GM12878 (cell line): ENCODE results near the gene CTNNBIP1. TPM values are rescaled to one million over a fixed set of nuclear protein-coding genes. Genes with fewer than 3 reads are reported as not detected.

Experiments
- ATAC-seq: fragments of 200-7000 bp; cut with Tn5 transposase; 3 replicates; pipeline ENCODE4 v1.9.1; 2020; ENCODE audit warnings: mild to moderate bottlenecking, moderate library complexity
- BruUV-seq: library from RNA; stranded (reverse); fragments of 400-500 nt; replicated peaks from 2 replicates; lab custom pipeline; 2021; lab: Mats Ljungman, UMichigan
- CTCF ChIA-PET: fragments of 300-600 bp; sonication (Branson Sonifier 250); formaldehyde crosslinking; extraction: SDS; loops from one replicate; lab custom pipeline; 2021; ENCODE audit warnings: inconsistent platforms; lab: Yijun Ruan, JAX
- POLR2A ChIA-PET: fragments of 350-600 bp; formaldehyde crosslinking; extraction: SDS; loops from one replicate; lab custom pipeline; 2021; ENCODE audit warnings: inconsistent platforms; lab: Charles Lee
- RAD21 ChIA-PET: fragments of 300-600 bp; sonication (Branson Sonifier 250); formaldehyde crosslinking; loops from one replicate; lab custom pipeline; 2023; ENCODE audit warnings: antibody characterized with exemption; ENCODE audit not compliant: unreplicated experiment; lab: Charles Lee
- SMC1A ChIA-PET: fragments of 300-600 bp; sonication (Branson Sonifier 250); formaldehyde crosslinking; loops from one replicate; lab custom pipeline; 2023; ENCODE audit not compliant: unreplicated experiment, uncharacterized antibody; lab: Charles Lee
- DNase-seq: peaks from one replicate; pipeline ENCODE4 v3.0.0-alpha.2; 2011; ENCODE audit warnings: low read depth, low spot score
- FAIRE-seq: peaks from 3 replicates; lab custom pipeline; 2011; peaks lifted over from hg19 to GRCh38; lab: Jason Lieb, UNC
- H2AFZ ChIP-seq: 2 replicates; pipeline ENCODE4 v1.6.0; 2011; ENCODE audit warnings: low read depth, low read length, control low read depth; ENCODE audit not compliant: control insufficient read depth
- H3K27ac ChIP-seq: 2 replicates; pipeline ENCODE4 v1.5.1; 2011; ENCODE audit warnings: control low read depth; ENCODE audit not compliant: control insufficient read depth, insufficient read depth
- H3K27me3 ChIP-seq, 2 experiments: replicated peaks in 1 of 2; 2 replicates each; pipeline versions ENCODE4 v1.6.0 to v1.6.1; 2011; ENCODE audit warnings: low read length in 1 of 2; ENCODE audit not compliant: control insufficient read depth in 2 of 2, insufficient read depth in 2 of 2
- H3K36me3 ChIP-seq, 2 experiments: 2 replicates each; pipeline ENCODE4 v1.5.1; 2011; ENCODE audit warnings: low read length in 1 of 2; ENCODE audit not compliant: control insufficient read depth in 2 of 2, insufficient read depth in 2 of 2
- H3K4me1 ChIP-seq: 2 replicates; pipeline ENCODE4 v1.6.1; 2011; ENCODE audit warnings: mild to moderate bottlenecking, low read length, moderate library complexity, mixed read lengths; ENCODE audit not compliant: control insufficient read depth, insufficient read depth
- H3K4me2 ChIP-seq: 2 replicates; pipeline ENCODE4 v1.6.0; 2011; ENCODE audit warnings: control low read depth; ENCODE audit not compliant: control insufficient read depth, insufficient read depth
- H3K4me3 ChIP-seq: fragments of 200-600 bp; sonication (generic); 2 replicates; pipeline ENCODE4 v1.5.1; 2016
- H3K79me2 ChIP-seq: 2 replicates; pipeline ENCODE4 v1.6.0; 2011; ENCODE audit warnings: low read length; ENCODE audit not compliant: control insufficient read depth, insufficient read depth
- H3K9ac ChIP-seq: 2 replicates; pipeline ENCODE4 v1.8.0; 2011; ENCODE audit warnings: low read length, control low read depth, mixed read lengths; ENCODE audit not compliant: control insufficient read depth, insufficient read depth
- H3K9me3 ChIP-seq: replicated peaks from 3 replicates; pipeline ENCODE4 v1.5.1; 2011; ENCODE audit warnings: mild to moderate bottlenecking, low read length; ENCODE audit not compliant: control insufficient read depth, insufficient read depth
- H4K20me1 ChIP-seq: 2 replicates; pipeline ENCODE4 v1.6.0; 2011; ENCODE audit not compliant: control insufficient read depth, insufficient read depth
- BACH1 ChIP-seq: fragments of 450-650 bp; IDR thresholded peaks from 2 replicates; pipeline ENCODE4 v1.6.1; 2017; ENCODE audit warnings: mild to moderate bottlenecking, borderline replicate concordance
- BHLHE40 ChIP-seq, 2 experiments: fragments of 450-650 bp in 1 of 2; IDR thresholded peaks; 2 replicates each; pipeline ENCODE4 v1.6.1; 2011 to 2017; ENCODE audit warnings: low read depth in 2 of 2, borderline replicate concordance in 1 of 2, improper control_type of control experiment in 1 of 2, low read length in 1 of 2, mild to moderate bottlenecking in 1 of 2
- BMI1 ChIP-seq: fragments of 450-650 bp; IDR thresholded peaks from 2 replicates; pipeline ENCODE4 v1.6.1; 2016; ENCODE audit warnings: mild to moderate bottlenecking, moderate library complexity, borderline replicate concordance
- CBFB ChIP-seq: IDR thresholded peaks from 2 replicates; pipeline ENCODE4 v1.6.1; 2016; ENCODE audit warnings: antibody characterized with exemption, low read depth
- FOXK2 ChIP-seq: fragments of 450-650 bp; IDR thresholded peaks from 2 replicates; pipeline ENCODE4 v1.6.1; 2017; ENCODE audit warnings: mild to moderate bottlenecking, moderate library complexity
- NFYA ChIP-seq: IDR thresholded peaks from 2 replicates; pipeline ENCODE4 v1.6.1; 2011; ENCODE audit warnings: low read depth, mild to moderate bottlenecking, low read length, improper control_type of control experiment, borderline replicate concordance
- WGBS: methylation state at CpG from one replicate; pipeline ENCODE4 v1.1.6; 2016; ENCODE audit warnings: low lambda C conversion rate; ENCODE audit not compliant: insufficient replicate concordance, insufficient coverage; ENCODE audit errors: missing lambda C conversion rate; 5-methylcytosine and 5-hydroxymethylcytosine counted together
- in situ Hi-C: fragments of 300-500 bp; cut with MboI; formaldehyde crosslinking; loops from 9 replicates; pipeline ENCODE4 v1.14.3; 2018; ENCODE audit warnings: mixed read lengths
- intact Hi-C: fragments of 100-400 bp; cut with micrococcal nuclease; formaldehyde crosslinking; loops from one replicate; pipeline ENCODE4 v1.14.2; 2022; ENCODE audit not compliant: unreplicated experiment
- polyA plus RNA-seq, 11 experiments: library from polyadenylated mRNA; depleted of rRNA in 4 of 11; unstranded in 6 of 11; stranded (reverse) in 5 of 11; fragments of >200 nt; fragmentation: Nextera tagmentation in 4 of 11; fragmentation: Illumina TruSeq in 1 of 11; extraction: Ambion mirVana in 4 of 11; extraction: Trizol in 1 of 11; gene quantifications; 1 replicate in 1 of 11; 2 replicates in 10 of 11; pipeline versions ENCODE4 v1.2.1 to v1.2.3, GENCODE V29; 2011 to 2016; ENCODE audit warnings: inconsistent platforms in 2 of 11, missing spikeins in 2 of 11, low read depth in 1 of 11
- total RNA-seq, 4 experiments: library from RNA; depleted of rRNA in 3 of 4; stranded (reverse); fragments of >200 nt in 3 of 4; fragmentation: Illumina TruSeq in 1 of 4; extraction: Trizol in 1 of 4; gene quantifications; 2 replicates each; pipeline versions ENCODE4 v1.2.1 to v1.2.3, GENCODE V29; 2013 to 2021
- TF ChIP-seq, protein P1 (sequence below): fragments of 450-650 bp; IDR thresholded peaks from 2 replicates; pipeline ENCODE4 v1.6.1; 2017; ENCODE audit warnings: borderline replicate concordance
- TF ChIP-seq, protein P2 (sequence below): IDR thresholded peaks from 2 replicates; pipeline ENCODE4 v1.6.1; 2012; ENCODE audit warnings: low read depth, low read length, improper control_type of control experiment

Gene CTNNBIP1
- total and polyA plus RNA-seq, 10 of the 15 experiments (the other 5 are each of a cell fraction or from before 2014, with no cell fraction given), result 0.42 to 31.8 (median 10.8) TPM

DNA sequence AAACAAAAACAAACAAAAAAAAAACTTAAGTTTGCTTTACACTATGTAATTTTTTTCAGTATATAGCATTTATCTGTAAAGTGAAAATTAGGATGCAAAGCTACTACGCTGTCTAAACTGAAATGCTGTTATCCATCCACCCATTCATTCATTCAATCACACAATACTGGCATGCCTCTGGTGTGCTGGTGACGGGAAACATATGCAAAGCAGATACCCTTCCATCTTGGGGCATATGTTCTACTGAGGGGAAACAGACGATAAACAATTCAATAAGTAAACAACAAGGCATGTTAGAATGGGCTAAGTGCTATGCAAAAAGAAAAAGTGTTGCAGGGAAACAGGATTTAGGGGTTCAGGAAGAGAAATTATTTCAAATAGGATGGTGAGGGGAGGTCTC is 89.5 kb downstream of the CTNNBIP1 start:
- no peak for ATAC-seq
- H3K79me2 ChIP-seq, result peaks cover 58% of the 10 kb centered on the region

DNA sequence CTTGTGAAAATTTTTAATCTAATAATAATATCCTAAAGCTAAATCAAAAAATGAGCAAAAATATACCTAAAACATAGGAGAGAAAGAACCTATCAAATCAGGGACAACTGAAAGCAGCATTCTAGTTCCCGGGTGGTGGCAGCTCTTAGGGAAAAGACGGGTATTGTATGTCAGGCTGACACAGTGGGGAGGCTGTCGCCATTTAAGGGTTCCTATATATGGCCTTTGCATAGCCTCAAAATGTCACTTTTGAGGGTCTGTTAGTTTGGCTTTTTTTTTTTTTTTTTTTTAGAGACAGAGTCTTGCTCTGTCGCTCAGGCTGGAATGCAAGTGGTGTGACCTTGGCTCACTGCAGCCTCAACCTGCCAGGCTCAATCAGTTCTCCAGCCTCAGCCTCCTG is 92.3 kb downstream of the CTNNBIP1 start:
- ChIA-PET SMC1A (interaction anchor here (0.8 to 7.2 kb wide), 2 partner anchors 8 to 32 kb away, joined by 5 to 49 read pairs; no protein-coding TSS in a partner anchor), CTCF (interaction anchor here (1.2 kb wide), 2 partner anchors 33 to 46 kb away, joined by 3 read pairs; no protein-coding TSS in a partner anchor), RAD21 (interaction anchor here (0.5 to 1.0 kb wide), 2 partner anchors 33 to 42 kb away, joined by 3 read pairs; no protein-coding TSS in a partner anchor), POLR2A (interaction anchor here (0.5 kb wide), 1 partner anchor 870 kb away, joined by 3 read pairs; no protein-coding TSS in a partner anchor)
- no peak for FAIRE-seq
- H3K4me3 ChIP-seq, result no peak overlapping the region
- WGBS, result 94% methylated on average over 3 of the region's 4 CpGs
- H3K4me1 ChIP-seq, result peaks cover 14% of the 10 kb centered on the region
- H3K9me3 ChIP-seq, result no peaks in the 10 kb centered on the region; the same call in 2 of the 3 replicates
- no peak overlapping the region for H3K27ac ChIP-seq
- TF ChIP-seq CBFB (no peak), NFYA (no peak)
- TF ChIP-seq, protein P1, sequence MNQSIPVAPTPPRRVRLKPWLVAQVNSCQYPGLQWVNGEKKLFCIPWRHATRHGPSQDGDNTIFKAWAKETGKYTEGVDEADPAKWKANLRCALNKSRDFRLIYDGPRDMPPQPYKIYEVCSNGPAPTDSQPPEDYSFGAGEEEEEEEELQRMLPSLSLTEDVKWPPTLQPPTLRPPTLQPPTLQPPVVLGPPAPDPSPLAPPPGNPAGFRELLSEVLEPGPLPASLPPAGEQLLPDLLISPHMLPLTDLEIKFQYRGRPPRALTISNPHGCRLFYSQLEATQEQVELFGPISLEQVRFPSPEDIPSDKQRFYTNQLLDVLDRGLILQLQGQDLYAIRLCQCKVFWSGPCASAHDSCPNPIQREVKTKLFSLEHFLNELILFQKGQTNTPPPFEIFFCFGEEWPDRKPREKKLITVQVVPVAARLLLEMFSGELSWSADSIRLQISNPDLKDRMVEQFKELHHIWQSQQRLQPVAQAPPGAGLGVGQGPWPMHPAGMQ, result no peak
- TF ChIP-seq, protein P2, sequence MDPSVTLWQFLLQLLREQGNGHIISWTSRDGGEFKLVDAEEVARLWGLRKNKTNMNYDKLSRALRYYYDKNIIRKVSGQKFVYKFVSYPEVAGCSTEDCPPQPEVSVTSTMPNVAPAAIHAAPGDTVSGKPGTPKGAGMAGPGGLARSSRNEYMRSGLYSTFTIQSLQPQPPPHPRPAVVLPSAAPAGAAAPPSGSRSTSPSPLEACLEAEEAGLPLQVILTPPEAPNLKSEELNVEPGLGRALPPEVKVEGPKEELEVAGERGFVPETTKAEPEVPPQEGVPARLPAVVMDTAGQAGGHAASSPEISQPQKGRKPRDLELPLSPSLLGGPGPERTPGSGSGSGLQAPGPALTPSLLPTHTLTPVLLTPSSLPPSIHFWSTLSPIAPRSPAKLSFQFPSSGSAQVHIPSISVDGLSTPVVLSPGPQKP, result no peak
- no peaks in the 10 kb centered on the region for H3K36me3 ChIP-seq
- DNase-seq, result no peak
- BruUV-seq, result no TSS peak
- no peaks in the 10 kb centered on the region for H3K27me3 ChIP-seq
- no peak for ATAC-seq
- in situ Hi-C loops (no loop called here), intact Hi-C loops (no loop called here)
- no peak overlapping the region for H2AFZ ChIP-seq
- no peaks in the 10 kb centered on the region for H4K20me1 ChIP-seq
- H3K9ac ChIP-seq, result no peak overlapping the region
- H3K79me2 ChIP-seq, result peaks cover 69% of the 10 kb centered on the region
- H3K4me2 ChIP-seq, result no peak overlapping the region

More for the DNA sequence above, 89.5 kb downstream of the CTNNBIP1 start:
- Histone ChIP-seq H2AFZ (no peak overlapping the region), H3K9ac (no peak overlapping the region), H3K9me3 (no peaks in the 10 kb centered on the region; the same call in 2 of the 3 replicates), H3K27ac (no peak overlapping the region), H3K4me3 (no peak overlapping the region; the same call in 1 of the 2 replicates), H3K27me3 (no peaks in the 10 kb centered on the region), H3K4me2 (peak overlapping the region; percentile 78), H3K36me3 (no peaks in the 10 kb centered on the region), H4K20me1 (no peaks in the 10 kb centered on the region), H3K4me1 (peaks cover 24% of the 10 kb centered on the region)
- WGBS, result 63% methylated on average over 3 of the region's 3 CpGs
- RAD21 ChIA-PET, result interaction anchor here (0.8 to 1.2 kb wide), 3 partner anchors 35 to 45 kb away, joined by 3 to 7 read pairs (median 3); no protein-coding TSS in a partner anchor
- POLR2A ChIA-PET, result interaction anchor here (0.5 to 1.2 kb wide), 4 partner anchors 8 to 1447 kb away, joined by 3 to 6 read pairs (median 4); no protein-coding TSS in a partner anchor
- TF ChIP-seq BHLHE40 (IDR thresholded peaks at IDR 0.05; ENCODE audit: borderline replicate concordance in 1 of 2, low read depth in 2 of 2, low read length in 1 of 2), result no peak
- no peak for TF ChIP-seq BACH1
- TF ChIP-seq NFYA, result no peak
- TF ChIP-seq BMI1, result no peak
- TF ChIP-seq FOXK2, result no peak
- in situ Hi-C loops, result no loop called here
- SMC1A ChIA-PET, result interaction anchor here (7.2 kb wide), 1 partner anchor 35 kb away, joined by 49 read pairs; no protein-coding TSS in a partner anchor
- CTCF ChIA-PET, result interaction anchor here (1.1 to 4.4 kb wide), 4 partner anchors 28 to 194 kb away, joined by 3 to 40 read pairs (median 4); partner anchors contain the start of genes LZIC and NMNAT1
- FAIRE-seq (no peak), DNase-seq (no peak)
- BruUV-seq, result TSS peak; percentile 55
- intact Hi-C loops, result no loop called here
